ENCODE data around the gene STX2.

STX2 gene

DNA sequence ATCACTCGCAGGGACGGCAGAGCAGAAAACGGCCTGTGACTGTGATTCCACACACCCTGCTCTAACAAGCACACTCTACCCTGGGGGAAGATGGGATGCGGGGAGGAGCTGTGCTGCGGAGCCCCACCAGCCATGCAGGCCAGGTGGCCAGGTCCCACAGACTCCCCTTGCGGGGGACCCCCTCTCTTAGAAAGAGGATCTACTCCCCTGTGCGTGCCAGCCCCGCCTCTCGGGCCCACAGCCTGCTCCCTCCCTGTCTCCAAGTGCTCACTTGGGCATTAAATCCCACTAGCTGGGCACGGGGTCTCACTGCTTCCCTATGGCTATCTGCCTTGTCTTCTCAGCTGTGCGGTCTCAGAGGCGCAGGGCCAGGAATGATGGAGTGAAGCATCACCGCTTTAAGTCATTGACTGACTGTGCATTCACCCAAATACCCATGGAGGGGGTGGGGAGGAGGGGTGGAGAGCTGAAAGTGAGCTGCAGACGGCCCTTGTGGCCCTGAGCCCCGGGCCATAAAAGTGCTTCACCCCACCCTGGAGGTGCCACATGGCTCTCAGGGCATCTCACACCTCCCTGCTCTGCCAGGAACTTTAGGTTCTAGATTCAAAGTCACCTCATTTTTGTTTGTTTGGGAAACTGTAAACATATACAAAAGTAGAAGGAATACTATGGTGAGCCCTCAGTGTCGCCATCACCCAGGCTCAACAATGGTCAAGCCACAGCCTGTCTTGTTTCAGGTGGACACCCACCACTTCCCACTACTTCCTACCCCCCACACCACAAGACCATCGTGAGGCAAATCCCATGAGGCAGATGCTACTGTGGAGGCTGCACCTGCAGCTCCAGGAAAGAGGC is 9.4 kb downstream of the STX2 start:
- no peak for DNase-seq

GRCh38 chr12:130828895-130829294 is 10.2 kb downstream of the STX2 start:
- no peak for DNase-seq

GRCh38 chr12:130827432-130827831 is 11.6 kb downstream of the STX2 start:
- DNase-seq, result no peak

- peak; percentile 66 for DNase-seq
Measured at GRCh38 chr12:130826151-130826801, 12.8 kb downstream of the STX2 start.

DNA sequence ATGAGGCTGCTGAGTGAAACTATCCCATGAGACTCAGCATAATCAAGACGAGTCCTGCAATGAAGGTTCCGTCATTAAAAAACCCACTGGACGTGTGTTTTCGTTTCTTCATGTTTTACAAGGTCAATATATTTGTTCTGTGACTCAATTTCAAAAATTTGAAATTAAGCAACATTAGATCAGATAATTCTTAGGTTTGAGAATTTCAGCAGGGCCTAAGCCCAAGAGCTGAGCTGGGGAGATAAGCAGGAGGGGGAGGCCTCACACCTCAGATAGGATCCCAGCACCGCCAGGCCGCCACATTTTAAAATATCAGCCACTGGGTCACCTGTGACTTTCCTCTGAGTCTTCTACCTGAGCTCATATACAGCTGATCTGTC is 13.3 kb downstream of the STX2 start:
- DNase-seq, result no peak

DNA sequence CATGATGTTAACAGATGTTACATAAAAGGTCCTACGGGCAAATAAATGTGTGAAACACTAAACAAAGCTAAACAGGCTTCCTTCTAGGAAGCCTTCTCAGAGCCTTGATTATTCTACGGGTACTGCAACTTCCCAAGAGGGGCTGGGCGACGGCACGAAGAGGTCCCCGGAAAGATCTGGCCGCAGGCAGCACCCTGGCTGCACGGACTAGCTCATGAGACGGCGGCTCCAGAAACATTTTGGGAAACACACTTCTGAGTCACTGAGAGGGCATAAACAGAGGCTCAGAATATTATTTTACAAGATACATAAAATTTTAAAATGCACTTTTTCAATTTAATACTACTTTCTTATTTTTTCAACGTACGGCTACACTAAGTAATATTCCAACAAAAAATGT is 19.4 kb downstream of the STX2 start:
- DNase-seq, result no peak

GRCh38 chr12:130818635-130819576 is 20.1 kb downstream of the STX2 start:
- DNase-seq, result peak; percentile 64

DNA sequence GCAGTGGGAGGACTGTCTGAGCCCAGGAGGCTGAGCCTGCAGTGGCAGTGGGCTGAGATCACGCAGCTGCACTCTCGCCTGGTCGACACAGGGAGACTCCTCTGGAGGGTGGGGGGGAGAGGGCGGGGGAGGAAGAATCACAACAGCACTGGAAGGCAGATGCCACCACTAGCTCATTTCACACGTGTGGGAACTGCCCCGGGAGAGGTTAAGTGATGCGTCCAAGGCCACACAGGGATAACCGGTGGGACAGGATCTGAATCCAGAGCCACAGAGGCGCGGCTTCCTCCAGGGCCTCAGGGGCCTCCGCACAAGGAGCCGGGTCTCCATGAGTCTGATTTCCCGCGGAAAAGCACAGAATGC is 20.8 kb downstream of the STX2 start:
- no peak for DNase-seq

DNA sequence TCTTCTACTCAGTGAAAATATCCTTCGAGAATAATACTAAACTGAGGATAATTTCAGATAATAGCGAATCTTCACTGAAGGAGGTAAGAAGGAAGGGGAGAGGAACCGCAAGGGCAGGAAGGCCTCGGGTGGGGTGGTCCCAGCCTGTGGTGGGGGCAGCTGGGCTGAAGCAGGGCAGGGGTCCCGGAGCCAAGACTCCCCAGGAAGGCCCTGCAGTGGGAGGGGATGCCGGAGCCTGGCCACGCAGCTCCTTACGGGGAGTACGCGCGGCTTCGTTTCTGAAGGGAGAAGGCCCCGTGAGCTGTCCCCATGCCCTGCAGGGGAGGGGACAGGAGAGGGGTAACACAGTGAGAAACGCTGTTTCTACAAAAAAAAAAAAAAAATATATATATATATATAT is 21.2 kb downstream of the STX2 start:
- no peak for DNase-seq

DNA sequence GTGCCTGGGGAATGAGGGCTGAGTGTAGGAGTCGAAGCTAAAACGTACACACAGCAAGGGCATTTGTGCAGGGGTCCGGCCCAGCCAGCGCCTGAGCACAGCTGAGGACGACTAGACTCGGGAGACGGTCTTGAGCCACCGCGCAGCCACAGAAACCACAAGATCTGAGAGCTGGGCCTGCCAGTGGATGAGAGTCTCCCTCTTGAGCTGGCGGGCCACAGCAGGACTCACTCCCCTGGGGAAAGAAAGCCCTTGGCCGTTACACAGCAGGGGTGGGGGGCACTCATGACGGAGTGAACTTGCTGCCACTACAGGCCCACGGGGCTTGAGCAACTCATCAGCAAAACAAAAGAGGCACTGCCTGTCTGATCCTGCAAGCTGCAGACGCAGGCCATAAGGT is 23.0 kb downstream of the STX2 start:
- no peak for DNase-seq

- no peak for DNase-seq
Measured at GRCh38 chr12:130815028-130815741, 23.9 kb downstream of the STX2 start.

DNA sequence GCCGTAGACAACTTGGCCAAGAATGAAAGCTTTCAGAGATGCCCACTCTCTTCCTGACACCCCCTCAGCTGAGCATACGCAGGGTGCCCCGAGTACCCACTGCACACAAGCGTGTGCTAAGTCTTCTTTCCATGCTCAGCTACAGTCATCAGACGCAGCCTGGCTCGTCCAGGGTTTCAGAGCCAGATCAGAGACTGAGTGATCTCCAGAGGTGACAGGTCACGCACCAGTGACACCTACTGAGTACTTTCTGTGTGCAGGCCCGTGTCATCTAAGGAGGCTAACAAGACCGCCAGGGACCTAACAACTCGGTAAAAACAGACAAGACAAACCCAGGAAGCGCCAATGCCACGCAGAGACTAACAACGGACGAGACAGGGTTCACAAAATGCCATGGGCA is 25.1 kb downstream of the STX2 start:
- DNase-seq, result no peak

DNA sequence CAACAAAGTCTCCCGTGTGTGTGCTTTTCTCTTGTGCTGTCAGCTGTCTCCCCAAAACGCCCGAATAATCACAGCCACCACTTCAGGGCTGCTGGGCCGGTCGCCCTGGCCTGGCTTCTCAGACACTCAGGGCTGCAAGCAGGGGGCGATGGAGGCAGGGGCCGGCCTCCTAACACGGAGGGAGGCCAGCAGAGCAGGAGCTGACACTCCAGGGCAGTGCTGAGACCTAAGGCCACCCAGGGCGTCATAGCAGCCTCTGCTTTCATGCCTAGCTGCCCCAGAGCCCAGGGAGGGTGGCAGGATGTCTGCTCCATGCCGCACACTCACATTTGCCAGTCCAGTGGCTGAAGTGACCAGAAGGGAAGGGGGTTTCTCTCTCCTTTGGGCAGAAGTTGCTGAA is 25.6 kb downstream of the STX2 start:
- DNase-seq, result no peak

GRCh38 chr12:130809791-130810190 is 29.3 kb downstream of the STX2 start:
- DNase-seq, result no peak

DNA sequence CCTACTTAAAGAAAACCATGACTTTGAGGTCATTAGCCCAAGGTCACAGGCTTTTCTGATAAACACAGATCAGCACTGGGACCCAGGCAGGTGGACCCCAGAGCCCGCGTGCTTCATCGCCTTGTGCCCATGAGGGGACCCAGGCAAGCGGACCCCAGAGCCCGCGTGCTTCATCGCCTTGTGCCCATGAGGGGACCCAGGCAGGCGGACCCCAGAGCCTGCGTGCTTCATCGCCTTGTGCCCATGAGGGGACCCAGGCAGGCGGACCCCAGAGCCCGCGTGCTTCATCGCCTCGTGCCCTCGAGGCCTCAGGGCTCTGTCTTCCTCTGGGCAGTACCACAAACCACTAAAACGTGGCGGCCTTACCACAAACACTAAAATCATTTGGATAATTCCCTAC is 31.7 kb downstream of the STX2 start:
- DNase-seq, result no peak

DNA sequence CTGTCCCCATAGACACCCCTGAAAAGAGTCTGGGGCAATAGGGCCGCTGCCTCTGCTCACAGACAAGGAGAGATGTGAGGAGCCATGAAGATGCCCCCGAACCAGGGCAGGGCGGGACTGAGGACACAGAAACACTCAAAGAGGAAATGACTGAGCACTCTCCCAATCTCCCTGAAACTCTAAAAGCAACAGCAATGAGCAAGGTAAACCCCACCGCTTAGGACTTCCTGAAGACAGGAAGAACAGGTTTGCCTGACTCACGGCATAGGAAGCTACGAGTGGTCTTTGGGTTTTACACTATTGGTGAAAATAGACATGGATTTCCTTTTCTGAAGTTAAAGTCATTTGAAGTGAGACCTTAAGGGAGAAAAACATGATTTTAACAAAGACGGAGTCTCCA is 32.5 kb downstream of the STX2 start:
- no peak for DNase-seq

- DNase-seq, result no peak
Measured at GRCh38 chr12:130805635-130806034, 33.4 kb downstream of the STX2 start.

DNA sequence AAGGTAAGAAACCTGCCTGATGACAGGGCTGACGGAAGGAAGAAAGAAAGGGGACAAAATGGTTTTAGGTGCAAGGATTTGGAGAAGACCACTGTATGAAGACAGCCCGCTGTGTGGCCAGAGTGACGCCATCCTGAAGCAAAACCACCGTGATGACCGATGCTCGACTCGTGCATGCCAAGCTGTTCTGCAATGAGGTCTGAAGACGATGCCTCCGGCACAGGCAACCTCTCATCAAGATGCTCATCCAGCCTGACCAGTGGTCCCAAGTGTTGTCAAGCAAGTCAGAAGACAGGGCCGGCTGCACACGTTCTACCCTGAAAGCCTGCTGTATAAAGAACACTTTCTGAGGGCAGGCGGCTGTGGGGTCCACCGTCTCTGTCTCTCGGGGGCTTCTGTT is 34.8 kb downstream of the STX2 start:
- no peak for DNase-seq

DNA sequence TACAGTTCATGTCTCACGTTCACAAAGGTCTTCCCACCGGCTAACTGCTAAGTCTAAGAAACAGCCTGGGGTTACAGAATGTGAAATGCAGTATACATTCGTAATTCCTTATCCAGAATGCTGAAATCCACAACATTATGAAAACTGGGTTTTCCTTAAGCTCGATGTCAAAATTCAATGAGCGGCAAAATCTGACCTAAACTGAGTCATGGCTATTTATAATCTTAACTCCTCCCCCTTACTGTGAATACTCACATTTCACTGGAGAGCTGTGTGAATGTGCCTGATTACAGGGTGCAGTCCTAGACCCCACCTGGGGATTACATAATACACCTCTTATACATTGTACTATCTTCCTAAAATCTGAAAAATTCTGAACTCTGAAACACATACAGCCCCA is 35.3 kb downstream of the STX2 start:
- DNase-seq, result no peak

DNA sequence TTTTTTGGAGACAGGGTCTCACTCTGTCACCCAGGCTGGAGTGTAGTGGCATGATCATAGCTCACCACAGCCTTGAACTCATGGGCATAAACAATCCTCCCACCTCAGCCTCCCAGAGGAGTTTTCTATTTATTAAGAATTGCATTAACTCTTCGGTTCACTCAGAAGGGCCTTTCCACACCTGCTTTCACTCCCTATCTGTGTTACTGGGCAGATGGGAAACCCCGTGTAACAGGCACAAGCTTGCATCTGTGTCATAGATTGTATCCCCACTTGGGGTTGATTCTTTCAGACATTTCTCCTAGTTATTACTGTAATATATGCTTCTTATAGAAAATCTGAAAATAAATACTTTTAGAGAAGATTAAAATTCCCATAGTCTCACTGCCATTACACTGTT is 38.7 kb downstream of the STX2 start:
- DNase-seq, result no peak

DNA sequence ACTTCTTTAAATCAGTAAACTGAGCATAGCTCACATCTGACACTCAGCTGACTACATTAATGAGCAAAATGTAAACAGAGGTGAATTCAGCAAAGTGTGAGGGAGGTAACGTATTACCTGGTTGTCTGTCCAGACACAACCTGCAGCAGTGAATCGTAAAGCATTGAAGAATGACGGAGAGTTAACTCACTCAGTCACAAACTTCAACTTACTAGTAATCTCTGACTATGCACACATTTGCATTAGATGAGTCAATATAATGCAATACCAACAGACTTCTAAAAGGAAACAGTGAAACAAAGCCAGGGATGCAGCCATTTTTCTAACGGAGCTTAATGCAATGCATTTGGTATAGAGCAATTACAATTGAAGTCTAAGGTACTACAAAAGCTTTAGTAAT is 40.0 kb downstream of the STX2 start:
- no peak for DNase-seq

DNA sequence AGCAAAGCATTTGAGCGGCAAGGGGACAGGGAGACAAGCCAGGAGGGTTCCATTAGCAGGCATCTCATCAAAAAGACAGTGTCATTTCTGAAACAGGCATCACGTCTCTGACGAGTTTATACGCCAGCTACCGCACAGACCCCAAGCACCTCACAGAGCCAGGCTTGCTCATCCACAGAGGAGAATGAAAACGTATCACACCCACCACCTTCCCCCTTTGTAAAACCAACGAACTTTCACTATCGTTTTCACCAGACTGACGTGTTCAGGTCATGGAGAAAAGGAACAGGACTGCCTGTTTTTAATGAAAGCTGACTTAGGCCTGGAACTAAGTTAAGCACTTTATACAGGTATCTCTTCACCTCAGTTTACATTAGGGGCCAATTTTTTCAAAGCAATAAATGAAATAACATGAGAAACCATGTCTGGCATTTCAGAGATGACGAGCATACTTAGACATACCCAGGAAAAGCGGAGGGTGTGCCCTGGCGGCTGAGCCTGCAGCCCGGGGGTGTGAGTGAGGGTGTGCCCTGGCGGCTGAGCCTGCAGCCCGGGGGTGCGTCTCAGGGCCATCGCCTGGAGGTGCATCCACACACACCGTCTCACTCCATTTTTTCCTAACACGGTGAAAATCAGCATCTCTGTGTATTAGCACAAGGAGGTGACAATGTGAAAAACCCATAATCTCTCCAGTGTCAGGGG is 41.9 kb downstream of the STX2 start:
- no peak for DNase-seq

Measured in effector CD8-positive, alpha-beta T cell (primary cell).